ENCODE measurements around the gene CCDC182. TPM values are rescaled to one million over a fixed set of nuclear protein-coding genes. Genes with fewer than 3 reads are reported as not detected.

CCDC182 gene
- total and polyA plus RNA-seq, 11 donors = not detected

GRCh38 chr17:57784226-57784895 lies 39.3 kb upstream of the CCDC182 start:
- peak in 1 of 4 donors; percentile 7 for ATAC-seq
- Histone ChIP-seq H3K27me3 (peaks cover 0 to 6% (median 0%) of the 10 kb centered on the region in 9 donors), H3K36me3 (no peaks in the 10 kb centered on the region), H3K27ac (peak overlapping the region in 7 of 12 donors; percentile 6 to 68 (median 20)), H3K9me3 (no peaks in the 10 kb centered on the region), H3K4me3 (no peak overlapping the region), H3K4me1 (peaks cover 0 to 42% (median 23%) of the 10 kb centered on the region in 12 donors)
- intact Hi-C loops (cut with DNase I) = loop anchor here in 1 of 10 donors (2.0 kb wide), 1 partner anchor 26 kb away; no protein-coding TSS in a partner anchor
- WGBS, 4 donors = 44 to 52% (median 48%) methylated on average over 15 of the region's 15 CpGs
- TF ChIP-seq, protein P1, sequence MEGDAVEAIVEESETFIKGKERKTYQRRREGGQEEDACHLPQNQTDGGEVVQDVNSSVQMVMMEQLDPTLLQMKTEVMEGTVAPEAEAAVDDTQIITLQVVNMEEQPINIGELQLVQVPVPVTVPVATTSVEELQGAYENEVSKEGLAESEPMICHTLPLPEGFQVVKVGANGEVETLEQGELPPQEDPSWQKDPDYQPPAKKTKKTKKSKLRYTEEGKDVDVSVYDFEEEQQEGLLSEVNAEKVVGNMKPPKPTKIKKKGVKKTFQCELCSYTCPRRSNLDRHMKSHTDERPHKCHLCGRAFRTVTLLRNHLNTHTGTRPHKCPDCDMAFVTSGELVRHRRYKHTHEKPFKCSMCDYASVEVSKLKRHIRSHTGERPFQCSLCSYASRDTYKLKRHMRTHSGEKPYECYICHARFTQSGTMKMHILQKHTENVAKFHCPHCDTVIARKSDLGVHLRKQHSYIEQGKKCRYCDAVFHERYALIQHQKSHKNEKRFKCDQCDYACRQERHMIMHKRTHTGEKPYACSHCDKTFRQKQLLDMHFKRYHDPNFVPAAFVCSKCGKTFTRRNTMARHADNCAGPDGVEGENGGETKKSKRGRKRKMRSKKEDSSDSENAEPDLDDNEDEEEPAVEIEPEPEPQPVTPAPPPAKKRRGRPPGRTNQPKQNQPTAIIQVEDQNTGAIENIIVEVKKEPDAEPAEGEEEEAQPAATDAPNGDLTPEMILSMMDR (IDR thresholded peaks at IDR 0.05) = no peak
- no peak for TF ChIP-seq POLR2A (IDR thresholded peaks at IDR 0.05)
- no peak for DNase-seq

DNA sequence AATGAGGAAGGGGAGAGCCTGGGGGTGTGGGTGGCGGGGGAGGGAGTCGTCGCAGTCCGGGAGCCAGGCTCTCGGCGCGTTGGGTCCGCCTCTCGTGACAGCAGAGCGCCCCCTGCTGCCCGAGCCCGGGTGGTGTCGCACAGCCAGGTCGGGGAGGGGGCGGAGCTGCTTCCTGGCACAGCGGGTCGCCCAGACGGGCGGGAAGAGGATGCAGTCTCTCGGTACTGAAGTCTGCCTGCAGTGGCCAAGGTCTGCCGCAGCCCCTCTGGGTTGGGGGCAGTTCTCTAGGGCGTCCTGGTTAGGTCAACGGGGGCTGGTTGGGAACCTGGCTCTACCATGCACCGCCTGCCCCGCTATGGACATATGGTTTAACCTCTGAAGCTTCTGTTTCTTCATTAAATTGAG lies 38.2 kb upstream of the CCDC182 start:
- peaks cover 0 to 42% (median 23%) of the 10 kb centered on the region in 12 donors for H3K4me1 ChIP-seq
- DNase-seq (peak; percentile 69 to 87 (median 71)), ATAC-seq (peak; percentile 32 to 77 (median 76))
- H3K9me3 ChIP-seq = no peaks in the 10 kb centered on the region
- H3K27ac ChIP-seq = peak overlapping the region in 2 of 12 donors; percentile 25 to 61
- intact Hi-C loops (cut with DNase I) = no loop called here
- no peak for TF ChIP-seq POLR2A (IDR thresholded peaks at IDR 0.05)
- TF ChIP-seq, protein P1 (IDR thresholded peaks at IDR 0.05) = peak; percentile 73 to 89 (median 82)
- H3K36me3 ChIP-seq = no peaks in the 10 kb centered on the region
- WGBS, 4 donors = 9 to 16% (median 12%) methylated on average over 19 to 25 of the region's 25 CpGs
- H3K27me3 ChIP-seq = peaks cover 0 to 6% (median 0%) of the 10 kb centered on the region in 9 donors
- H3K4me3 ChIP-seq = peak overlapping the region in 5 of 12 donors; percentile 5 to 31 (median 20)

DNA sequence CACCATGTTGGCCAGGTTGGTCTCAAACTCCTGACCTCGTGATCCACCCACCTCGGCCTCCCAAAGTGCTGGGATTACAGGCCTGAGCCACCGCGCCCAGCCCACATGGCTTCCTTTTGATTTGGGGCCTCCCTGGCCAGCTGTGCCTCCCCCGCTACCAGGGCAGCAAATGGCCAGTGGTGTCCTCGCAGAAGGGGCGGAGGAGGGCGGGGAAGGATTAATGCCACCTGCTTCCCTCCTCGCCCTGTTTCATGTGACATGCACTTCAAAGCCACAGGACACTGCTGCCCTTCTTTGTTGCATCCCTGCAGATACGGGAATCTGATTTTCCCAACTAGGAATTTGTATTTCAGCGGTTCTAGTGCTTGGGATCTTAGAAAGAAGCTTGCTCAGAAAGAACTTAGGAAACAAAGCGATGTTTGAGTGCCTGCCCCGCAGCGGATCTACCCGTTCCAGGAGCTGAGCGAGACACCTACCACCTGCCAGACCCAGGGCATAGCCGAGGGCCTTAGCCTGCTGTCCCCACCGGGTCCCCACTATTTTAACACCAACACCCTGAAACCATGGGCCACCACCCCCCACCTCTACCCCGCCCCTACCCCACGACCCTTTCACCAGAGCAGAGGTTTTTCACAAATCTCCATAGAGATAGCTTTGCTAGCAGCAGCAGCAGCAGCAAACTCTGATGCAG lies 37.7 kb upstream of the CCDC182 start:
- Histone ChIP-seq H3K27me3 (peaks cover 0 to 4% (median 0%) of the 10 kb centered on the region in 9 donors), H3K27ac (peak overlapping the region in 5 of 12 donors; percentile 25 to 61 (median 48)), H3K4me1 (peaks cover 0 to 42% (median 23%) of the 10 kb centered on the region in 12 donors), H3K4me3 (peak overlapping the region in 5 of 12 donors; percentile 5 to 31 (median 20)), H3K9me3 (no peaks in the 10 kb centered on the region), H3K36me3 (no peaks in the 10 kb centered on the region)
- intact Hi-C loops (cut with DNase I) = no loop called here
- 51 to 59% (median 54%) methylated on average over 20 of the region's 20 CpGs for WGBS, 4 donors
- DNase-seq (no peak), ATAC-seq (peak in 1 of 4 donors; percentile 11)
- TF ChIP-seq, protein P1 (IDR thresholded peaks at IDR 0.05) = no peak
- TF ChIP-seq POLR2A (IDR thresholded peaks at IDR 0.05) = no peak

GRCh38 chr17:57782062-57782490 lies 37.0 kb upstream of the CCDC182 start:
- WGBS, 4 donors = 25 to 45% (median 37%) methylated on average over 6 of the region's 6 CpGs
- DNase-seq (peak in 3 of 5 donors; percentile 37 to 45 (median 40)), ATAC-seq (peak in 2 of 4 donors; percentile 25 to 35)
- intact Hi-C loops (cut with DNase I) = no loop called here
- TF ChIP-seq, protein P1 (IDR thresholded peaks at IDR 0.05) = no peak
- TF ChIP-seq POLR2A (IDR thresholded peaks at IDR 0.05) = no peak
- H3K36me3 ChIP-seq = no peaks in the 10 kb centered on the region
- H3K4me3 ChIP-seq = no peak overlapping the region
- H3K27me3 ChIP-seq = no peaks in the 10 kb centered on the region
- H3K9me3 ChIP-seq = no peaks in the 10 kb centered on the region
- peak overlapping the region in 9 of 12 donors; percentile 1 to 61 (median 40) for H3K27ac ChIP-seq
- H3K4me1 ChIP-seq = peaks cover 0 to 42% (median 23%) of the 10 kb centered on the region in 12 donors

All from heart left ventricle (tissue), 16 donors.